ENCODE results near the gene ATAT1.

Gene ATAT1

DNA sequence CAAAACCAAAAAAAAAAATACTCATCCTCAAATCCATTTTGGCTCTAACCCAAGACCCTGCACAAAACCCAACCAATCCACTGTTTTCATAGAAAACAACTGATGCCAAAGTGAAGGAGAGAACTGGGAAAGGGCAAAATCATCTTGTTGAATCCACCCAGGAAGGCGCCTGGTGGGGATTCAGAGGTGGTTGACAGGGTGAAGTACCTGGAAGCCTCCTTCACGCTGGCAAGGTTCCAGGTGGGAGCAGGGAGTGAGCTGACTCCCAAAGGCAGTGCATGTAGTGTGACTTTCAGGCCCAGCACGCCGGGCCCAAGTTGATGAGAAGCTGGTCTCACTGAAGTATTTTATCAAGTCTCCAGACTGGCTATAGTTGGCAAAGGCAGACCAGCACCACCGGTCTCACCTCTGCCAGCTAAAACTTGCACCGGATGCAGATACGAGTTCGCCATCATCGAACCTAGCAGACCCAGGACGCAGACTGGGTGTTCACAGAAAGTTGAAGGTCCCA is 26.2 kb upstream of the ATAT1 start:
- Histone ChIP-seq H3K4me3 (ENCODE audit: low read depth, low read length) (no peak overlapping the region), H3K36me3 (replicated peaks) (peaks cover 55% of the 10 kb centered on the region), H3K27ac (no peak overlapping the region), H3K27me3 (replicated peaks) (no peaks in the 10 kb centered on the region)
- in situ Hi-C loops (cut with HindIII; ENCODE audit: low pct_ligation_motif_present, low sequenced_read_pairs), result no loop called here
- no peak for DNase-seq
- TF ChIP-seq, protein P1, sequence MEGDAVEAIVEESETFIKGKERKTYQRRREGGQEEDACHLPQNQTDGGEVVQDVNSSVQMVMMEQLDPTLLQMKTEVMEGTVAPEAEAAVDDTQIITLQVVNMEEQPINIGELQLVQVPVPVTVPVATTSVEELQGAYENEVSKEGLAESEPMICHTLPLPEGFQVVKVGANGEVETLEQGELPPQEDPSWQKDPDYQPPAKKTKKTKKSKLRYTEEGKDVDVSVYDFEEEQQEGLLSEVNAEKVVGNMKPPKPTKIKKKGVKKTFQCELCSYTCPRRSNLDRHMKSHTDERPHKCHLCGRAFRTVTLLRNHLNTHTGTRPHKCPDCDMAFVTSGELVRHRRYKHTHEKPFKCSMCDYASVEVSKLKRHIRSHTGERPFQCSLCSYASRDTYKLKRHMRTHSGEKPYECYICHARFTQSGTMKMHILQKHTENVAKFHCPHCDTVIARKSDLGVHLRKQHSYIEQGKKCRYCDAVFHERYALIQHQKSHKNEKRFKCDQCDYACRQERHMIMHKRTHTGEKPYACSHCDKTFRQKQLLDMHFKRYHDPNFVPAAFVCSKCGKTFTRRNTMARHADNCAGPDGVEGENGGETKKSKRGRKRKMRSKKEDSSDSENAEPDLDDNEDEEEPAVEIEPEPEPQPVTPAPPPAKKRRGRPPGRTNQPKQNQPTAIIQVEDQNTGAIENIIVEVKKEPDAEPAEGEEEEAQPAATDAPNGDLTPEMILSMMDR (IDR thresholded peaks at IDR 0.05; ENCODE audit: low read depth, low read length, missing control alignments), result no peak

- H3K27me3 ChIP-seq (replicated peaks), result no peaks in the 10 kb centered on the region
- in situ Hi-C loops (cut with HindIII; ENCODE audit: low pct_ligation_motif_present, low sequenced_read_pairs), result no loop called here
- TF ChIP-seq, protein P1 (IDR thresholded peaks at IDR 0.05; ENCODE audit: low read depth, low read length, missing control alignments), result no peak
- DNase-seq, result no peak
- H3K4me3 ChIP-seq (ENCODE audit: low read depth, low read length), result no peak overlapping the region
- no peak overlapping the region for H3K27ac ChIP-seq
- peaks cover 64% of the 10 kb centered on the region for H3K36me3 ChIP-seq (replicated peaks)
These were observed 25.2 kb upstream of the ATAT1 start for GRCh38 chr6:30601436-30601814.

- no peak for DNase-seq
- peaks cover 70% of the 10 kb centered on the region for H3K36me3 ChIP-seq (replicated peaks)
- no peaks in the 10 kb centered on the region for H3K27me3 ChIP-seq (replicated peaks)
- H3K4me3 ChIP-seq (ENCODE audit: low read depth, low read length), result no peak overlapping the region
- in situ Hi-C loops (cut with HindIII; ENCODE audit: low pct_ligation_motif_present, low sequenced_read_pairs), result no loop called here
- no peak overlapping the region for H3K27ac ChIP-seq
- TF ChIP-seq, protein P1 (IDR thresholded peaks at IDR 0.05; ENCODE audit: low read depth, low read length, missing control alignments), result no peak
These were observed 24.6 kb upstream of the ATAT1 start for GRCh38 chr6:30601815-30602641.

DNA sequence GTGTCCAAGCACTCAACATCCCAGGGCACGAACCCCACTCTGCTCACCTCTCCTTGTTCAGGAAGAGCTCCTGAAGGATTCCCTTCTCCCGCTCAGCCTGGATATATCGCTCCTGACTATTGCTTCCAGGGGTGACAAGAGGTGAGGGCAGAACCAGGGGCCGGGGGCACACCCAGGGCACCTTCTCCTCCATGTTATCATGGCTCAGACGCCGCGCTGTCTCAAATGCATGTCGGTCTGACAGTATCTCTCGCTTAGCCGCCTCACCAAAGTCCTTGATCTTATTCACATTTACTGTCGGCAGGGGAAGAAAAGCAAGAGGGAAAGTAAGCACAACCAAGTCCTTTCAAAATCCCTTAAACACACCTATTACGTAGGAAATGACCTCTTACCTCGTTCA is 22.7 kb upstream of the ATAT1 start:
- DNase-seq, result no peak
- Histone ChIP-seq H3K27me3 (replicated peaks) (no peaks in the 10 kb centered on the region), H3K36me3 (replicated peaks) (peaks cover 85% of the 10 kb centered on the region), H3K4me3 (ENCODE audit: low read depth, low read length) (no peak overlapping the region), H3K27ac (no peak overlapping the region)
- TF ChIP-seq, protein P1 (IDR thresholded peaks at IDR 0.05; ENCODE audit: low read depth, low read length, missing control alignments), result no peak
- in situ Hi-C loops (cut with HindIII; ENCODE audit: low pct_ligation_motif_present, low sequenced_read_pairs), result no loop called here

GRCh38 chr6:30610065-30610464 is 16.6 kb upstream of the ATAT1 start:
- Histone ChIP-seq H3K4me3 (ENCODE audit: low read depth, low read length) (no peak overlapping the region), H3K27me3 (replicated peaks) (no peaks in the 10 kb centered on the region), H3K36me3 (replicated peaks) (peaks cover 50% of the 10 kb centered on the region), H3K27ac (no peak overlapping the region)
- TF ChIP-seq, protein P1 (IDR thresholded peaks at IDR 0.05; ENCODE audit: low read depth, low read length, missing control alignments), result no peak
- DNase-seq, result no peak
- in situ Hi-C loops (cut with HindIII; ENCODE audit: low pct_ligation_motif_present, low sequenced_read_pairs), result no loop called here
